Measurements from ENCODE around the gene ATP10A. TPM values are rescaled to one million over a fixed set of nuclear protein-coding genes. Genes with fewer than 3 reads are reported as not detected.

The ATP10A gene
- total RNA-seq, 4 donors from 2014 or later: 8.1 to 36.0 (median 17.9) TPM

DNA sequence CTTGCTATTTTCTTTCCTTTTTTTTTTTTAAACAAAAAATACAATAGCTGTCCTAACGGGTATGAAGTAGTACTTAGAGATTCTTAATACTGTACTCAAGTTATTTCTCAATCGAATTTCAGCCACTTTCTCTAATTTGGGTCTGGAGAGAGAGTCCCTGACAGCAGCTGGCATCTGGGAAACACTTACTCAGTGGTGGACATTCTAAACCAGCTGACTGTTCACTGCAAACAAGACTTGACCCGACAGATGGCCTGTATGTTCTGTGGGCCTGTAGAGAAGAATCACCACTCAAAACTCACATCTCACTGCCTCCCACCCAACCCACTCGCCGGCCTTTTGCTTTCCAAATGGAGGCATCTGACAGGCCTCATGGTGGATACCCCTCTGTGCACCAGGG lies 199.6 kb downstream of the ATP10A start:
- 79 to 84% methylated on average over 5 of the region's 5 CpGs for whole genome bisulfite sequencing, 2 donors
- TF ChIP-seq EP300 (IDR thresholded peaks at IDR 0.05): no peak
- TF ChIP-seq POLR2A (IDR thresholded peaks at IDR 0.05): no peak
- TF ChIP-seq, protein P1, sequence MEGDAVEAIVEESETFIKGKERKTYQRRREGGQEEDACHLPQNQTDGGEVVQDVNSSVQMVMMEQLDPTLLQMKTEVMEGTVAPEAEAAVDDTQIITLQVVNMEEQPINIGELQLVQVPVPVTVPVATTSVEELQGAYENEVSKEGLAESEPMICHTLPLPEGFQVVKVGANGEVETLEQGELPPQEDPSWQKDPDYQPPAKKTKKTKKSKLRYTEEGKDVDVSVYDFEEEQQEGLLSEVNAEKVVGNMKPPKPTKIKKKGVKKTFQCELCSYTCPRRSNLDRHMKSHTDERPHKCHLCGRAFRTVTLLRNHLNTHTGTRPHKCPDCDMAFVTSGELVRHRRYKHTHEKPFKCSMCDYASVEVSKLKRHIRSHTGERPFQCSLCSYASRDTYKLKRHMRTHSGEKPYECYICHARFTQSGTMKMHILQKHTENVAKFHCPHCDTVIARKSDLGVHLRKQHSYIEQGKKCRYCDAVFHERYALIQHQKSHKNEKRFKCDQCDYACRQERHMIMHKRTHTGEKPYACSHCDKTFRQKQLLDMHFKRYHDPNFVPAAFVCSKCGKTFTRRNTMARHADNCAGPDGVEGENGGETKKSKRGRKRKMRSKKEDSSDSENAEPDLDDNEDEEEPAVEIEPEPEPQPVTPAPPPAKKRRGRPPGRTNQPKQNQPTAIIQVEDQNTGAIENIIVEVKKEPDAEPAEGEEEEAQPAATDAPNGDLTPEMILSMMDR (IDR thresholded peaks at IDR 0.05): no peak
- H3K9me3 ChIP-seq: no peaks in the 10 kb centered on the region
- no peaks in the 10 kb centered on the region for H3K27me3 ChIP-seq
- H3K27ac ChIP-seq: no peak overlapping the region
- H3K4me3 ChIP-seq: no peak overlapping the region
- no peak for DNase-seq (ENCODE audit: low spot score in 2 of 2)
- no peaks in the 10 kb centered on the region for H3K4me1 ChIP-seq
- no peaks in the 10 kb centered on the region for H3K36me3 ChIP-seq

DNA sequence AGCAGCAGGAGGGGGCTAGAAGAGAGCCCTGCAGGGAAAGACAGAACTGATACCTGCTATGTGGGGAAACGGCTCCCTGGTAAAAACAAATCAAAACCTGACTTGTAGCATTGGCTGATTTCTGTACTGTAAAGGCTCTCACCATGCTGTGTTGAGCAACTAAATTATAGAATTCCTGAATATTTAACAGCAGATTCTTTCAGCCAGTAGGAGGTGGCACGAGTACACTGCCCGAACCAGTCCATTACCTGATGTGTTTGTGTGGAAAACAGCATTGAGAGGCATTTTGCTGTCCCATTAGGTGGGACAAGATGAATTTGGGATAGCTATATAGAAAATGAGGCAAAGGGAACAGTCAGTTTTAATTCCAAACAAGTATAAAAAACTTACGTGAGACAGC lies 201.2 kb downstream of the ATP10A start:
- no peaks in the 10 kb centered on the region for H3K4me1 ChIP-seq
- no peaks in the 10 kb centered on the region for H3K36me3 ChIP-seq
- no peaks in the 10 kb centered on the region for H3K27me3 ChIP-seq
- no peaks in the 10 kb centered on the region for H3K9me3 ChIP-seq
- 58 to 61% methylated on average over 4 of the region's 4 CpGs for WGBS, 2 donors
- DNase-seq (ENCODE audit: low spot score in 2 of 2): no peak
- H3K27ac ChIP-seq: no peak overlapping the region
- no peak overlapping the region for H3K4me3 ChIP-seq
- TF ChIP-seq EP300 (IDR thresholded peaks at IDR 0.05) (no peak), POLR2A (IDR thresholded peaks at IDR 0.05) (no peak)
- TF ChIP-seq, protein P1 (IDR thresholded peaks at IDR 0.05): no peak

DNA sequence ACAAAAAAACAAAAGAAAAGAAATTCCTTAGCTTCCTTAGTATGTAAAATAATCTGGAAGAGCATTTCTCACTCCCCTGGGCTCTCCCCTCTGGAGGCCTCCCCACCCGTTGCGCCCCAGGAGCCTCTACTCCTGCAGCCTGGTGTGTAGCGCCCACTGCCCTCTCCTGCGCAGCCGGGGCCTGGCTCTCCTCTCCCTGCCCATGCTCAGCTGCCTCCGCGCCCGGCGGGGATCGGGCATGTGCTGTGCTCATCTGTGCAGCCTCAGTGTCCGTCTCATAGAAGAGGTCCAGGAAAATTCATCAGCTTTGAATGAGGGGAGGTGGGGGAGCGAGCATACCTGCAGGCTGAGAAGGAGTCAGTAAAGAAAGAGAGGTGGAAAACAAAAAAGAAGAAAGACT lies 203.9 kb downstream of the ATP10A start:
- Histone ChIP-seq H3K27ac (no peak overlapping the region), H3K27me3 (no peaks in the 10 kb centered on the region), H3K4me1 (no peaks in the 10 kb centered on the region), H3K4me3 (no peak overlapping the region), H3K36me3 (no peaks in the 10 kb centered on the region), H3K9me3 (no peaks in the 10 kb centered on the region)
- no peak for DNase-seq (ENCODE audit: low spot score in 2 of 2)
- no peak for TF ChIP-seq EP300 (IDR thresholded peaks at IDR 0.05)
- TF ChIP-seq, protein P1 (IDR thresholded peaks at IDR 0.05): no peak
- TF ChIP-seq POLR2A (IDR thresholded peaks at IDR 0.05): no peak
- 90 to 92% methylated on average over 12 of the region's 12 CpGs for WGBS, 2 donors

DNA sequence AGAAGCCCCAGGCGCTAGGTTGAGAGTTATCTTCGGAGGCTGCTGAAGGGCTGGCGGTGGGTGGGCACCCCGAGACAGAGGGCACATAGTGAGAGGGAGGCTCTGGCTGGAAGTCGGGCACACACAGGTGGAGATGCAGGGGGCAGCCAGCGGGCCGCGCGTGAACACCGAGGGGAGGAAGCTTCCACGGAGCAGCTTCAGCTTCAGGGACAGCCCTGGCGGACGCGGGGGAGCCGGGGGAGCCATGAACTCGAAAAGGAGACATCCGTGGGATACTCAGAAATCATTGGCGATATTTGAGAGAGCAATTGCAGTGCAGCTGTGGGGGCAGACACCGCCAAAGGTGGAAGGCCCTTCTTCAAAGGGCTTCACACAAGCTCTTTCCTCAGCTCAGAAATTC lies 204.6 kb downstream of the ATP10A start:
- 93% methylated on average over 19 of the region's 19 CpGs for WGBS, 2 donors
- TF ChIP-seq, protein P1 (IDR thresholded peaks at IDR 0.05): no peak
- TF ChIP-seq POLR2A (IDR thresholded peaks at IDR 0.05) (no peak), EP300 (IDR thresholded peaks at IDR 0.05) (no peak)

DNA sequence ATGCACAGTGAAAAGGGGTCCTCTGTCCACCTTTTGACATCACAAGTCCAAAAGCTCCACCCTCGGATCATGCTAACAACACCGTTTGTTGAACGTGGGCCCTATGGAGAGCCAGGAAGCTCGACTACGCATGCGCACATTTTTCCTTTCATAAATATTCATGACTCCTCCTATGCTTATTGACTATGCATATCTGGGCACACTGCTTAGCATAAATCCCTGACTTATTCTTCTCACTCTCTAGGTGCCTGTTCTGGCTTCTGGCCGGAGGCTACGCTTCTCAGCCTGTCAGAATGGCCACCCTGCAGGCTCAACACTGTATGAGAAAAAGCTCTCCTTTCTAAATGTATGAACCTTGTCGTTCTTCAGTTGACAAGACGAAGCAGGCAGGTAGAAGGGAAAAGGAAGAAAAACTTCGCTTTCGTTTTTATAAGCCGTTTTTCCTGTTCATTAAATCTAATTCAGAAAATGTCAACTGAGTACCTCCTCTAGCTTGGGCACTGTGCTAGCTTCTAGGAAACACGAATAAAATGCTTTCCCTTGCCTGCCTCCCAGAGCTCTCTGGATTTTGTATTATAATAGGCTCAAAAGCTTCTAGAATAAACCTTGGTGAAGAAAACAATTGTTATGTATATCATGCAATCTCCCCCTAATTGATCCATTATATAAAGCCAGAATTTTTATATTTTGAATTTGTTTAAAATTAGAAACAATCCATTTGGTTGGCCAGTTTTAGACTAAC lies 207.7 kb downstream of the ATP10A start:
- 77 to 85% methylated on average over 14 of the region's 14 CpGs for WGBS, 2 donors
- no peak overlapping the region for H3K27ac ChIP-seq
- no peaks in the 10 kb centered on the region for H3K36me3 ChIP-seq
- DNase-seq (ENCODE audit: low spot score in 2 of 2): no peak
- H3K4me3 ChIP-seq: no peak overlapping the region
- no peaks in the 10 kb centered on the region for H3K9me3 ChIP-seq
- H3K27me3 ChIP-seq: no peaks in the 10 kb centered on the region
- TF ChIP-seq EP300 (IDR thresholded peaks at IDR 0.05) (no peak), POLR2A (IDR thresholded peaks at IDR 0.05) (no peak)
- no peaks in the 10 kb centered on the region for H3K4me1 ChIP-seq

More for the DNA sequence above, 204.6 kb downstream of the ATP10A start:
- Histone ChIP-seq H3K27ac (no peak overlapping the region), H3K4me1 (no peaks in the 10 kb centered on the region), H3K9me3 (no peaks in the 10 kb centered on the region), H3K27me3 (no peaks in the 10 kb centered on the region), H3K36me3 (no peaks in the 10 kb centered on the region), H3K4me3 (no peak overlapping the region)
- no peak for DNase-seq (ENCODE audit: low spot score in 2 of 2)
